K562 (cell line): ENCODE results near the gene RBFOX2. TPM values are rescaled to one million over a fixed set of nuclear protein-coding genes. Genes with fewer than 3 reads are reported as not detected.

Experiments used
- ATAC-seq: fragments of 200-7000 bp; cut with Tn5 transposase; 3 replicates; pipeline ENCODE4 v1.9.1; 2020; ENCODE audit warnings: moderate library complexity
- BruUV-seq: library from RNA; stranded (reverse); fragments of 400-500 nt; replicated peaks from 2 replicates; lab custom pipeline; 2021; lab: Mats Ljungman, UMichigan
- CTCF ChIA-PET: fragments of 300-600 bp; formaldehyde crosslinking; extraction: SDS; loops from one replicate; lab custom pipeline; 2021; ENCODE audit warnings: low intra/inter-chr PET ratio; lab: Yijun Ruan, JAX
- POLR2A ChIA-PET: fragments of 300-600, 350-650 bp; sonication (Branson Sonifier 250); formaldehyde crosslinking; extraction: SDS; loops from one replicate; lab custom pipeline; 2021; ENCODE audit warnings: antibody characterized with exemption, inconsistent platforms; lab: Yijun Ruan, JAX
- DNase-seq, 4 experiments: peaks; one replicate each; pipeline versions ENCODE4 v3.0.0 to v3.0.0-alpha.2; 2011 to 2018; ENCODE audit warnings: low spot score in 3 of 4, mixed read lengths in 3 of 4; ENCODE audit errors: extremely low read depth in 1 of 4
- FAIRE-seq: peaks from 2 replicates; lab custom pipeline; 2011; peaks lifted over from hg19 to GRCh38; lab: Jason Lieb, UNC
- H2AFZ ChIP-seq: 2 replicates; pipeline ENCODE4 v1.6.0; 2011; ENCODE audit warnings: low read depth, low read length, control low read depth, inconsistent platforms
- H3K27ac ChIP-seq: fragments of 200-600 bp; 3 replicates; pipeline ENCODE4 v1.8.0; 2011; ENCODE audit warnings: low read depth, mild to moderate bottlenecking, control low read depth, inconsistent platforms, low read length, moderate library complexity, mixed read lengths; ENCODE audit errors: extremely low read depth
- H3K27me3 ChIP-seq, 2 experiments: fragments of 300-600 bp in 1 of 2; 2 replicates in 1 of 2; 3 replicates in 1 of 2; pipeline versions ENCODE4 v1.6.0 to v1.8.0; 2011; ENCODE audit warnings: inconsistent platforms in 2 of 2, low read length in 2 of 2, mild to moderate bottlenecking in 1 of 2, mixed read lengths in 1 of 2, moderate library complexity in 1 of 2; ENCODE audit not compliant: control insufficient read depth in 2 of 2, insufficient read depth in 2 of 2
- H3K36me3 ChIP-seq: fragments of 300-600 bp; 3 replicates; pipeline ENCODE4 v1.8.0; 2011; ENCODE audit warnings: mild to moderate bottlenecking, low read length, inconsistent platforms; ENCODE audit not compliant: control insufficient read depth, insufficient read depth
- H3K4me1 ChIP-seq, 2 experiments: fragments of 200-600 bp in 1 of 2; replicated peaks in 1 of 2; 2 replicates in 1 of 2; 3 replicates in 1 of 2; pipeline versions ENCODE4 v1.5.1 to v1.8.0; 2011; ENCODE audit warnings: inconsistent platforms in 2 of 2, low read length in 2 of 2, mild to moderate bottlenecking in 1 of 2, mixed read lengths in 1 of 2, moderate library complexity in 1 of 2; ENCODE audit not compliant: control insufficient read depth in 2 of 2, insufficient read depth in 2 of 2
- H3K4me2 ChIP-seq: 2 replicates; pipeline ENCODE4 v1.6.1; 2011; ENCODE audit warnings: low read length, control low read depth, inconsistent platforms, mixed read lengths; ENCODE audit not compliant: insufficient read depth
- H3K4me3 ChIP-seq: fragments of 200-600 bp; sonication (generic), shearing (Covaris generic); 2 replicates; pipeline ENCODE4 v1.5.1; 2016; ENCODE audit warnings: control low read depth, inconsistent platforms
- H3K79me2 ChIP-seq: fragments of 200-600 bp; 3 replicates; pipeline ENCODE4 v1.8.0; 2011; ENCODE audit warnings: low read length, inconsistent platforms; ENCODE audit not compliant: control insufficient read depth, insufficient read depth
- H3K9ac ChIP-seq, 2 experiments: 2 replicates each; pipeline versions ENCODE4 v1.6.0 to v1.6.1; 2011; ENCODE audit warnings: low read depth in 2 of 2, low read length in 2 of 2, control low read depth in 1 of 2, inconsistent platforms in 1 of 2, mild to moderate bottlenecking in 1 of 2, mixed read lengths in 1 of 2; ENCODE audit not compliant: insufficient read depth in 1 of 2
- H3K9me1 ChIP-seq: one replicate; pipeline ENCODE4 v1.6.0; 2011; ENCODE audit warnings: inconsistent platforms, mild to moderate bottlenecking, low read length, moderate library complexity; ENCODE audit not compliant: control insufficient read depth, insufficient read depth
- H3K9me3 ChIP-seq: replicated peaks from 2 replicates; pipeline ENCODE4 v1.5.1; 2011; ENCODE audit warnings: low read depth, low read length, inconsistent platforms; ENCODE audit not compliant: control insufficient read depth, insufficient read depth
- H4K20me1 ChIP-seq: replicated peaks from 2 replicates; pipeline ENCODE4 v1.6.1; 2011; ENCODE audit warnings: low read length, inconsistent platforms, mixed read lengths; ENCODE audit not compliant: control insufficient read depth, insufficient read depth
- BDP1 ChIP-seq: IDR thresholded peaks from 3 replicates; pipeline ENCODE4 v1.6.1; 2011; ENCODE audit not compliant: insufficient read length, insufficient read depth
- in situ Hi-C: fragments of 300-500 bp; cut with MboI; formaldehyde crosslinking; loops from 4 replicates; pipeline ENCODE4 v1.15.0; 2018; ENCODE audit warnings: inconsistent platforms, mixed read lengths
- intact Hi-C: fragments of 100-400 bp; cut with micrococcal nuclease; formaldehyde crosslinking; loops from 2 replicates; pipeline ENCODE4 v1.14.2; 2022
- polyA plus RNA-seq, 8 experiments: library from polyadenylated mRNA; depleted of rRNA in 4 of 8; stranded (reverse) in 5 of 8; unstranded in 3 of 8; fragments of >200 nt; fragmentation: Nextera tagmentation in 2 of 8; fragmentation: Illumina TruSeq in 1 of 8; extraction: Ambion mirVana in 2 of 8; extraction: Trizol in 1 of 8; gene quantifications; 2 replicates each; pipeline versions ENCODE4 v1.2.1 to v1.2.3, GENCODE V29; 2011 to 2014; ENCODE audit warnings: inconsistent platforms in 1 of 8, missing spikeins in 1 of 8
- total RNA-seq, 7 experiments: library from RNA; depleted of rRNA in 6 of 7; stranded (reverse); fragments of >200 nt in 6 of 7; fragmentation: Illumina TruSeq in 2 of 7; extraction: Trizol in 2 of 7; gene quantifications; 2 replicates each; pipeline versions ENCODE4 v1.2.1 to v1.2.3, GENCODE V29; 2011 to 2021; ENCODE audit warnings: low replicate concordance in 1 of 7
- TF ChIP-seq, protein P1 (sequence below), 2 experiments: IDR thresholded peaks; 2 replicates each; pipeline ENCODE4 v1.6.1; 2012; ENCODE audit warnings: improper control_type of control experiment in 2 of 2, low read depth in 2 of 2, low read length in 2 of 2, borderline replicate concordance in 1 of 2

The RBFOX2 gene
- total and polyA plus RNA-seq, 9 of the 15 experiments (the other 6 are each of a cell fraction or from before 2014, with no cell fraction given), result 5.8 to 24.8 (median 14.2) TPM

DNA sequence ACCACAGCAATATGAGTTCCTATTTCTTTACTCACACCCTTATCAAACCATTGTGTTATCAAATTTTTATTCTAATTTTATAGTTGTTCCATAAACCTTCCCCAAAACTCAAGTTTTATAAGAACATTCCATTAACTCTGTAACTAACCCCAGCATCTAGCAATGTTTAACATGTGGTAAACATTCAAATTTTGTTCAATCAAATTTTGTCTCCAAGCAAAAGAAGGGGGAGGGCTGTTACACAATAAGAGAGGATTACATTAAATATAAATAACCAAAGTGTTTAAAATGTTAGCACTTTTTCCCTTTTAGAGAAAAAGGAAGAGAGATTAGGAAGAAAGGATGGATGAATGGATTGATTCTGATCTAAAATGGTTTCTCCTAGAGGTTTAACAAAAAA is 20.5 kb downstream of the RBFOX2 start:
- peaks cover 11 to 28% of the 10 kb centered on the region in 2 experiments; a peak in 3 of 5 replicates for H3K4me1 ChIP-seq
- H2AFZ ChIP-seq, result no peak overlapping the region
- H3K4me2 ChIP-seq, result no peak overlapping the region
- BruUV-seq, result no TSS peak
- no peak overlapping the region for H3K27ac ChIP-seq
- in situ Hi-C loops, result no loop called here
- CTCF ChIA-PET, result no interaction called here
- no peaks in the 10 kb centered on the region for H3K9me1 ChIP-seq
- peaks cover 45% of the 10 kb centered on the region for H3K79me2 ChIP-seq
- H3K9ac ChIP-seq, result no peak overlapping the region
- no peaks in the 10 kb centered on the region for H3K36me3 ChIP-seq
- no peak for ATAC-seq
- H3K4me3 ChIP-seq, result no peak overlapping the region
- H3K27me3 ChIP-seq, result no peaks in the 10 kb centered on the region
- no peaks in the 10 kb centered on the region for H3K9me3 ChIP-seq
- POLR2A ChIA-PET, result interaction anchor here (1.5 kb wide), 1 partner anchor 14 kb away, joined by 3 read pairs; no protein-coding TSS in a partner anchor
- H4K20me1 ChIP-seq, result peaks cover 12% of the 10 kb centered on the region
- no peak for DNase-seq
- TF ChIP-seq BDP1, result no peak
- TF ChIP-seq, protein P1, sequence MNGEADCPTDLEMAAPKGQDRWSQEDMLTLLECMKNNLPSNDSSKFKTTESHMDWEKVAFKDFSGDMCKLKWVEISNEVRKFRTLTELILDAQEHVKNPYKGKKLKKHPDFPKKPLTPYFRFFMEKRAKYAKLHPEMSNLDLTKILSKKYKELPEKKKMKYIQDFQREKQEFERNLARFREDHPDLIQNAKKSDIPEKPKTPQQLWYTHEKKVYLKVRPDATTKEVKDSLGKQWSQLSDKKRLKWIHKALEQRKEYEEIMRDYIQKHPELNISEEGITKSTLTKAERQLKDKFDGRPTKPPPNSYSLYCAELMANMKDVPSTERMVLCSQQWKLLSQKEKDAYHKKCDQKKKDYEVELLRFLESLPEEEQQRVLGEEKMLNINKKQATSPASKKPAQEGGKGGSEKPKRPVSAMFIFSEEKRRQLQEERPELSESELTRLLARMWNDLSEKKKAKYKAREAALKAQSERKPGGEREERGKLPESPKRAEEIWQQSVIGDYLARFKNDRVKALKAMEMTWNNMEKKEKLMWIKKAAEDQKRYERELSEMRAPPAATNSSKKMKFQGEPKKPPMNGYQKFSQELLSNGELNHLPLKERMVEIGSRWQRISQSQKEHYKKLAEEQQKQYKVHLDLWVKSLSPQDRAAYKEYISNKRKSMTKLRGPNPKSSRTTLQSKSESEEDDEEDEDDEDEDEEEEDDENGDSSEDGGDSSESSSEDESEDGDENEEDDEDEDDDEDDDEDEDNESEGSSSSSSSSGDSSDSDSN (IDR thresholded peaks at IDR 0.05; ENCODE audit: borderline replicate concordance in 1 of 2, low read depth in 2 of 2, low read length in 2 of 2), result no peak
- intact Hi-C loops, result loop anchor here (10.0 kb wide), 1 partner anchor 57 kb away; no protein-coding TSS in a partner anchor
- no peak for FAIRE-seq
